HG03066 (cell line): Measurements from ENCODE around the gene PLEKHJ1.
"Not testable (repeated sequence)": the region's sequence is repeated elsewhere in the genome, so short reads cannot be mapped to it uniquely, and the experiment has no call there.

Source experiments
- ATAC-seq: cut with Tn5 transposase; IDR thresholded peaks from one replicate; pipeline ENCODE4 v1.9.1; 2021; ENCODE audit warnings: low read depth; ENCODE audit not compliant: unreplicated experiment

PLEKHJ1 gene, protein sequence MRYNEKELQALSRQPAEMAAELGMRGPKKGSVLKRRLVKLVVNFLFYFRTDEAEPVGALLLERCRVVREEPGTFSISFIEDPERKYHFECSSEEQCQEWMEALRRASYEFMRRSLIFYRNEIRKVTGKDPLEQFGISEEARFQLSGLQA

DNA sequence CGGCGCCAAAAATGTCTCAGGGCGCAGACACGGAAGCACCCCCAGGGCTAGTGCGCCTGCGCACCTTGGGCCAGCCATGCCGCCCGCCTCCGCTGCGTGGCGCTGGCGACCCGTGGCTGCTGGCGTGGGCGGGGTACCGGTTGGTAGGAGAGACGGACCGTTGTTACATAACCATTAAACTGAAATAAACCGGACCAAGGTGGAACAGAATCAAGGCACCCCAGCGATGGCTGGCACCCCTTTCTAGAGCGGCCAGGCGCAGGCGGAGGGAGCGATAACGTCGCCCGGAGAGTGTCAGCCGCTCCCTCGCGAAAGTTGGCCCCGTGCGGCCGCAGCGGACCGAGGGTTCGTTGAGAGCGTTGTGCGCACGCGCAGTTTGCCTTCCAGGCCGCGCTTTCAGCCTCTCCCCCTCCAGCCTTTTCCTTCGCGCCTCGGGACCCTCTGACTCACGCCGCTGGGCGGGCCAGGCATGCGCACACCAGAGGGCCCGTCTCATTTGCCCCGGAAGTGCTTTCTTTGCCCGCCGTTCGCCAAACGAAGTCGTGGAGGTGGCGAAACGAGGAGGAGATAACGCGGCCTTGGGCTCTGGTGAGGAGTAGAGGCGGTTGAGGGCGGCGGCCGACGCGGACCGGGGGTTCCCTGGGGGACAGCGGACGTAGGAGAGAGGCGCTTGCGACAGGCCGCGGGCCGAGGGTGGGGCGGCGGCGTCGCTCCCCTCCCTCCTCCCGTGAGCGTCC lies at the start of gene PLEKHJ1, which contains the start of gene SF3A2:
Gene PLEKHJ1 (minus strand): TSS at position 16 of the 737 bp plus-strand sequence. CDS start 81 bp downstream, outside the sequence.
Gene SF3A2 (plus strand): TSS at position 511 of the 737 bp plus-strand sequence. CDS start 6,595 bp downstream, outside the sequence.
- peak; percentile 63 for ATAC-seq

DNA sequence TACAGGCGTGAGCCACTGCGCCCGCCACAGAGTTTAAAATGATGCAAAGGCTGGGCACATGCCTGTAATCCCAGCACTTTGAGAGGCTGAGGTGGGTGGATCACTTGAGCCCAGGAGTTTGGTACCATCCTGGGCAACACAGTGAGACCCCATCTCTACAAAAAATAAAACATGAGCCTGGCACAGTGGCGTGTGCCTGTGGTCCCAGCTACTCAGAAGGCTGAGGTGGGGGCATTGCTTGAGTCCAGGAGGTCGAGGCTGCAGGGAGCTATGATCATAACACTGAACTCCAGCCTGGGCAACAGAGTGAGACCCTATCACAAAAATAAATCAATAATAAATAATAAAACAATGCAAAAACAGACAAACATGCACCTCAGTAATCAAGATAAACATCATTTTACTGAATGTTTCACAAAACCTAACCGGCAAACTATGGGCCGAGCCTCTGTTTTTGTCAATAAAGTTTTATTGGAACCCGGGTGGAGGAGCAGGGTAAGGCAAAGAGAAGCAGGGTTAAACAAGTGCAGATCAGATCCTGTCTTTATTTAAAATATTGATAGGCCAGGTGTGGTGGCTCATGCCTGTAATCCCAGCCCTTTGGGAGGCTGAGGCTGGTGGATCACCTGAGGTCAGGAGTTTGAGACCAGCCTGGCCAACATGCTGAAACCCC lies 47.8 kb upstream of the PLEKHJ1 start:
- no peak for ATAC-seq

DNA sequence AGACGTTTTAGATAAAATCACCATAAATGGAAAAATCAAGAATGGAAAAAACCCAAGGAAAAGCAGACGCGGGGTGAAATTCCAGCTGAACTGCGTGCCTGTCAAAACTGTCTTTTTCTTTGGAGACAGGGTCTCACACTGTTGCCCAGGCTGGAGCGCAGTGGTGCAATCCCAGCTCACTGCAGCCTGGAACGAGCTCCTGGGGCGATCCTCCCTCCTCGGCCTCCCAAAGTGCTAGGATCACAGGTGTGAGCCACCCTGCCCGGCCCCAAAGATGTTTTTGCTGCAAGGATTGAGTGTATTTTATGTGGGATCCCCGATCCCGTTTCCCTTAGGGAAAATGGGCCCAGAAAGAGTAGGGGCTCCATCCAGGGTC lies 46.7 kb upstream of the PLEKHJ1 start:
- ATAC-seq: no peak

DNA sequence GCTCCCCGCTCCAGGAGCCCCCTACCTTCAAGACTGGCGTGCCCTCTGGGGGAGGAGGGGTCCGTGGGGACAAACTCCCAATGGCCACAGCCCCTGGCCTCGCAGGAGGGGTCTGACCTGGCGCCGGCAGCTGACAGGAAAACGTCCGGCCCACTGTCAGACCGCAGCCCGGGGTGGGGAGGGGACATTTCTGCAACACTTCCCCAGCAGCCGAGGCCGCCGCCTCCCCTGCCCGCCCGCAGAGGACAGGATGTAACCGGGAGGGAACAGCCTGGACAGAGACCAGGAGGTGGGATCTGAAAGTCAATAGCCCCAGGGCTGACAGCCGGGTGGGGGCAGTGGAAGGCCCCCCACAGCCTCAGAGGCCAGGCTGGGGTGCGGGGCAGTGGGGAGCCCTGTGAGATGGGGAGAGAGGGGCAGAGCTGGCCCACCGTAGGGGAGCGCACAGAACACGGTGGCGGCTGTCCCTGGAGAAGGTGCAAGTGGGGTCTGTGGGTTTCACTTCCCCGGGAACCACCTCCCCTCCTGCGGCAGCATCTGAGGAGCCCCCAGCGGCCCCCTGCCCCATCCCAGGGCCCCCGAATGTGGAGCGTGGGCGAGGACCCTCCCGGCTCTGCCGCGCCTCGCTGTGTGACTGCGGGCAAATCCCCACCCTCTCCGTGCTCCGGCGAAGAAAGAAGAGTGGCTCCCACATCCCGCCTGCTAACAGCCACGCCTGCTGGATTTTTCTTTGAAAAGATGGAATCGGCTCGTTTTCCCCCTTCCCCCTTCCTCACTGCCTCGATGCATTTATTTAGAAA lies 46.1 kb upstream of the PLEKHJ1 start, which contains the start of gene PEAK3:
Gene PEAK3 (minus strand): TSS at position 114 of the 800 bp plus-strand sequence. CDS start 1,244 bp downstream, outside the sequence.
- ATAC-seq: no peak

DNA sequence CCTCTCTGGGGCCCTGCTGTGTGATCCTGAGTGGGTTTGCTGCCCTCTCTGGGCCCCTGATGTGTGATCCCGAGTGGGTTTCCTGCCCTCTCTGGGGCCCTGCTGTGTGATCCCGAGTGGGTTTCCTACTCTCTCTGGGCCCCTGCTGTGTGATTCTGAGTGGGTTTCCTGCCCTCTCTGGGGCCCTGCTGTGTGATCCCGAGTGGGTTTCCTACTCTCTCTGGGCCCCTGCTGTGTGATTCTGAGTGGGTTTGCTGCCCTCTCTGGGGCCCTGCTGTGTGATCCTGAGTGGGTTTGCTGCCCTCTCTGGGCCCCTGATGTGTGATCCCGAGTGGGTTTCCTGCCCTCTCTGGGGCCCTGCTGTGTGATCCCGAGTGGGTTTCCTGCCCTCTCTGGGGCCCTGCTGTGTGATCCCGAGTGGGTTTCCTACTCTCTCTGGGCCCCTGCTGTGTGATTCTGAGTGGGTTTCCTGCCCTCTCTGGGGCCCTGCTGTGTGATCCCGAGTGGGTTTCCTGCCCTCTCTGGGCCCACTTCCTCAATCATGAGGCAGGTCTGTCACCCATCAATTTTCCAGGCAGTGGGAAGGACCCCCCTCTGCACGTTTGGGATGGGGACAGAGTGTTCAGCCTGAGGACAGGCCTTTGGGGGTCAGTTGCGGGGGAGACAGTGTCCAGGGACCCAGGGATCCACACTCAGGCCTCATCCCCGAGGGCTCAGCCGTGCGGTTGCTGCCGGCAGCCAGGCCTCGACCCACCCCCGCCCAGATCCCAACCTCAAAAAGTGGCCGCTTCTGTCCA lies 45.3 kb upstream of the PLEKHJ1 start:
- not testable (repeated sequence) for ATAC-seq

DNA sequence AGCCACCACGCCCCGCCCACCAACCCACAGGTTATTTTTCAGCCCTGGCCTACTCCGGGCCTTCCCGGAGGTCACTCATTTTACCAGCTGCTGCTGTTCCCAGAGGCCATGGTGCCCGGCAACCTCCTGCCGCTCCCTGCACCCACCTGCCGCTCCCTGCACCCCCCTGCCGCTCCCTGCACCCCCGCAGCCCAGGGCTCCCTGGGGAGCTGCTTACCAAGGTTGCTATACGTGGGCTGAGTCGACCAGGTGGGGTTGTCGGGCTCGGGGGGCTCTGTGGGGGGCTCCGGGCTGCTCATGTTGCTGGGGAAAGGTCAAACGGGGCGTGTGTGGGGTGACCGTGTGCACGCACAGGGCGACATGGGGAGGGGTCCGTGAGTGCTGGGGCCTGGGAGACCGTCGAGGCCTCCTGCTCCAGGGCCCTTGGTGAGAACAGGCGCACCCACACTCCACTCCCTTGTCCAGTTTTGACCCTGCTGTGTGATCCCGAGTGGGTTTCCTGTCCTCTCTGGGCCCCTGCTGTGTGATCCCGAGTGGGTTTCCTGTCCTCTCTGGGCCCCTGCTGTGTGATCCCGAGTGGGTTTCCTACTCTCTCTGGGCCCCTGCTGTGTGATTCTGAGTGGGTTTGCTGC lies 44.6 kb upstream of the PLEKHJ1 start:
- no peak for ATAC-seq

DNA sequence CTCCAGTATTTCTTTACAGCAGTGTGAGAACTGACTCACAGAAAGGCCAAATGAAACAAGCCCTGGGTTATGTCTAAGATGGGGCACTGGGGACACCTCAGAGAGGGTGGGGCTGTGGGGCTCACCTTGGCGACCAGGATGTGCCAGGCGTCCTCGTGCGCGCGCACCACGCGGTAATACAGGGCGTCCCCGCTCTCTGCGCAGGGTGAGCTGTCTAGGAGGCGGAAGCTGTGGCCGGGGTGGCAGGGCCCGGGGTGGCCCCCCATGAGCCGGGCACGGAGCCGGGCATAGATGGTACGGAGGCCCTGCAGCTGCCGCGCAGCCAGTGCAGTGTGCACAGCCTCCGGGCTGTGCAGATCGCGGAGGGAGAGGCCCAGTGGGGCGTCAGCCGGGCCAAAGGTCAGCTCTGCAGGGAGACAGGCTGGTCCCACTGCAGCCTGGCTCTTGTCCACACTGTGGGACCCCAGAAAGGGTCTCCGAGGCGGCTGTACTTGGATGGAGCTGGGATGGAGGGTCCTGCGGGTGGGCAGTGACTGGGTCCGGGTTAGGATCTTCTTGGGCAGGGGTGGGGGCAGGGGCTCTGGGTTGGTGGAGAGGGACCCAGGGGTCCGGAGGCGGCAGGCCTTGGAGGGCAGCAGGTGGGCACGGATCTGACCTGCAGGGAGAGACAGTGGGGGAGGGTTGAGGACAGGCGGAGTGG lies 42.5 kb upstream of the PLEKHJ1 start:
- ATAC-seq: no peak

DNA sequence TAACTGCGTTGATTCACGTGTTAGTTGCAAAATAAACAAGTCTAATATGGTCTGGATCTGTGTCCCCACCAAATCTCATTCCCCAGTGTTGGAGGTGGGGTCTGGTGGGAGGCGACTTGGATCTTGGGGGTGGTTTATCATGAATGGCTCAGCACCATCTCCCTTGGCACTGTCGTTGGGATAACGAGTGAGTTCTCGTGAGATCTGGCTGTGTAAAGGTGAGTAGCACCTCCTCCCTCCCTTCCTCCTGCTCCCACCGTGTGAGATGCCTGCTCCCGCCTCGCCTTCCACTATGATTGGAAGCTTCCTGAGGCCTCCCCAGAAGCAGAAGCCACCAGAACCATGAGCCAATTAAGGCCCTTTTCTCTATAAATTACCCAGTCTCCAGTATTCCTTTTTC lies 41.0 kb upstream of the PLEKHJ1 start:
- no peak for ATAC-seq

DNA sequence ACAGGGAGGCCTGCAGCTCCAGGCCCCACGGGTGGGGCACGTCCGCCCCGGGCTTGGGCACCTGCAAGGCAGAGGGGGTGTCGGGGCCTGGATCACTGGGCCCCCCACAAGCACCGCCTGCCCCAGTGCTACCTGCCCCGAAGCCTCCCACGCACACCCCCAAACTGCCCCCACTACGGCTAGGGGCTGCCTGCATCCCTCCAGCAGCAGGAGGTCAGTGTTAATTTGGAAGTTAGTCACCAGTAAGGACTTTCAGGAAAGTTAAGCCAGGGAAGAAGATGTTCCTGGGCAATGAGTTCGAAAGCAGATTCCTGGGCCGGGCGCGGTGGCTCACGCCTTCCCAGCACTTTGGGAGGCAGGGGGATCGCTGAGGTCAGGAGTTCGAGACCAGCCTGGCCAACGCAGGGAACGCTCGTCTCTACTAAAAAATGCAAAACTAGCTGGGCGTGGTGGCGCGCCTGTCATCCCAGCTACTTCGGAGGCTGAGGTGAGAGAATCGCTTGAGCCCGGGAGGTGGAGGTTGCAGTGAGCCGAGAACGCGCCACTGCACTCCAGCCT lies 40.4 kb upstream of the PLEKHJ1 start:
- ATAC-seq: no peak

DNA sequence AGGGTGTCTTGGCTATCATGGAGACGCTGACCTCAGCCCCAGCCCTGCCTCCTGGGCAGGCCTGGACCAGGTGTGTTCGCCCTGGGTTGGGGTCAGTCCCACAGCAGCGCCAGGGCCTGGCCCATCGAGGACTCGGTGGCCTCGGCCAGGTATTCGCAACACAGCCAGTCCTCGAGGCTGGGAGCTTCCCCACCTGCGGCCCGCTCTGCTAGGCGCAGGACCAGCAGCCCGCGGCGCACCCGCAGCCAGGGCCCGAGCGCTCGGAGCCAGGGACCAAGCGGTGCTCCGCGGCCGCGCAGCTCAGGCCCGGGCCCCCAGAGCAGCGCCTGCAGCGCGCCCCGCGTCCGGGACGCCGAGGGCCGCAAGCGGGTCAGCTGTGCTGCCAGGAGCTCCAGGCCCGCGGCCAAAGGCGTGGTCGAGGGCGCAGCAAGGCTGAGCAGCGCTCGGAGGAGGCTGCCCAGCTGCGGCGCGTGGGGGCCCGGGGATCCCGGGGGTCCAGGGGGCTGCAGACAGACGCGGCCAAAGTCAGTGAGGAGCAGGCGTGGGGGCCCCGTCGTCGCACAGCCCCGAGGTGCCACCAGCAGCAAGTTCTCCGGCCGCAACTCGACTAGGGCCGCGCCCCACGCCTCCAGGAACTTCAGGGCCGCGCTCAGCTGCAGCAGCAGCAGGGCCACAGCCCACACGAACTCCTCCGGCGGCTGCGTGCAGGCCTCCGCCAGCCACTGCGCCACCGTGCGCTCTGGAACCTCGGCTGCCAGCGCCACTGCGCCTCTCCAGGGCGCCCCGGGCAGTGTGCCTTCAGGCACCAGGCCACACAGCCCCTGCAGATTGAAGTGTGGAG lies 39.7 kb upstream of the PLEKHJ1 start:
- ATAC-seq: no peak

DNA sequence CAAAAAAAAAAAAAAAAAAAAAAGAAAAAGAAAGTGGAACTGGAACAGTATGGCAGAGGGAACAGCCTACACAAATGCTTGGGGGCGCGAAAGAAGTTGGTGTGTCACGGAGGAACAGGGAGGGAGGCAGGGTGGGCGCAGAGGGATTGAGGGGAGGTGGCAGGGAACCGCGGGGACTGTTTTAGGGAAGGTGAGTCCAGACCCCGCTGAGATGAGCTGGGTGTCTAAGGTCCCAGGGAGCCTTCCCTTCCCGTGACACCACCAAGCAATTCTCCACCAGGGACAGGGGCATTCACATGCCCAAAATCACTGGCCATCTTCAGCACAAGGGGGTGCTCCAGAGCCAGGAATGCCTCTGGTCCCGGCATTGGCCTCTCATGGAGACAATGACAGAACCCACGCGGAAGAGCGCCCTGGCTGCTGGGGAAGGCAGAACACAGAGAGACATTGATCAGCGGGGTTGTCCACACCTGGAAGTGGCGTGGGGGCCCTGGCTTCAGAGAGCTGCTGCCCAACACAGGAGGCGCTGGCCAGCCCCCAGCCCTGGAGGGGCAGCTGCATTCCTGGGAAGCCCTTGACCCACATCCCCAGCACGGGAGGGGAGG lies 38.9 kb upstream of the PLEKHJ1 start:
- no peak for ATAC-seq

DNA sequence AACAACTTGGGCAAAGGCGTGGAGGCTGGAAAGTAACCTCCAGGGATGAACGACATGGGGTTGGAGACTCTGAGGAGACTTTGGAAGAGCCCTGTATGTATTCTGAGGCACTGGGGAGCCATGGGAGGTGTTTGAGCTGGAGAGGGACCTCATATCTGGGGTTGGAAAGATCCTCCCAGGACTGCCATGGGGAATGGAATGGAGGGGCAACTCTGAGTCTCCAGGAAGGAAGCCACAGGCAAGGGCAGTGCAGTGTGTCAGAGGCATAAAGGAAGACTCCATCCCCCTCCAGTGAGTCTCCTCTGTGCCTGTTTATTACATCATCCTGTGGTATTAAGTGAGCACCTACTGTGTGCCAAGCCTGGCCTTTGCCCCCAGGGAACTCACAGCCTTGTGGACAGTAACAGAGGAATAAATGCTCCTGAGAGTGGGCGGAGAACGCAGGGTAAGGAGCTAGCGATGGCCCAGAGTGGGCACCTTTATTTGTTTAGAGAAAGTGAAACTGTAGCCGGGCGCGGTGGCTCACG lies 38.1 kb upstream of the PLEKHJ1 start:
- ATAC-seq: no peak

DNA sequence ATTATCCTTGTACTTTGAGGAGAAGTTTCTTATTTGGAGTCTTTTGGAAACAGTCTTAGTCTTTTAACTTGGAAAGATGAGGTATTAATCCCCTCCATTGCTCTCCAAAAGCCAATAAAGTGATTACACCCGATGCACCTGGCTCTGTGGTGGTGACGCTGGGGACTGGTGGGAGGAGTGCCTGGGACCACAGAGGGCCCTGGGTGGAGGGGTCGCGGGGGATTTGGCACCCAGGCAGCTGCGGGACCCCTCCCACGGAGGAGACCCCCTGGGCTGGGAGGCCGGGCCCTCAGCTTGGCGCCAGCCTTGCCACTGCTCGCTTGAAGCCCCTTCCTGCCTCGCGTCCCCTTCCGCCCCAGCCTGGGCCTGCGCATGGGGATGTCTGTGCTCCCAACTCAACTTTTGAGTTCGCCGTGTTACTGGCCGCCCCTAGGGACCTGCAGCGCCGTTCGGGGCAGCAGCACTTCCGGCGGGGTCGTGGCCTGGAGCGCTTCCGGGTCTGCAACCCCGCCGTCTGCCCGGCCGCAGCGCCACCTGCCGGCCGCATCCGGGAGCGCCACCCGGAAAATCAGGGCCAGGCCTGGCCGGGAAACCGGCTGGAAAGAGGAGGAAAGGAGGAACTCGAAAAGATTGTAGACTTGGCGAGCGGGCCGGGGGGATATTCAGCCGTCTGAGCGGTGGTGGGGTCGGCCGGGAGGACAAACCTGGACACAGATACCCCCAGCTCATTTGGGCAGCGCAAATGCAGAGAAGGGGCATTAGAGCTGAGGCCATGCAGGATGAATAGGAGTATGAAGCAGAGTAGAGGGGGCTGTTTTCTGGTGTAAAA lies 37.4 kb upstream of the PLEKHJ1 start:
- ATAC-seq: no peak

DNA sequence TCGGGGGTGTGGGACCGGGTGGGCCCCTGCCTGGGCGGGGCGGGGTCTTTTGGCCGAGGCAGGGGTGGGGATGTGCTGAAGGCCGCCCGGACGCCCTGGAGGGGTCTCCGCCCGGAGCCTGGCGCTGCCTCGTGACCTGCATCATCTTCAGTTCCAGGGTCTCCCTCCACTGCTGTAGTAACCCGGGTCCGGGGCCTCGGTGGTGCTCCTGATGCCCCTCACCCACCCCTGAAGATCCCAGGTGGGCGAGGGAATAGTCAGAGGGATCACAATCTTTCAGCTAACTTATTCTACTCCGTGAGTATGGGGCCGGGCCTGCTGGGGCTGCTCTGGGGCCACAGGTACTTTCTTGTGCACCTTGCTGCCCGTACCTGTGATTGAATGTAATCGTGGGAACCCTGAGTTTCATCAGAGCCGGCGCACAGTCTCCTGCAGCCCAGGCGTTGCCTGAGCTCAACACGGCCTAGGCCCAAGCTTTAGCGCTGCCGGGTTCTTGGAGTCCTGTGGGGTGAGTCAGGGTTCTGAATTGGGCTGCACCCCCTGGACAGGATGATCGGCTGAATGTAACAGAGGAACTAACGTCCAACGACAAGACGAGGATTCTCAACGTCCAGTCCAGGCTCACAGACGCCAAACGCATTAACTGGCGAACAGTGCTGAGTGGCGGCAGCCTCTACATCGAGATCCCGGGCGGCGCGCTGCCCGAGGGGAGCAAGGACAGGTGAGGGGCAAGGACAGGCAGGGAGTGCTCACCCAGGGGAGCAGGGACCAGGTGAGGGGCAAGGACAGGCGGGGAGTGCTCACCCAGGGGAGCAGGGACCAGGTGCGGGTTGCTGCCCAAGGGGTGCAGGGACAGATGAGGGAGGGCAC lies 35.3 kb upstream of the PLEKHJ1 start:
- no peak for ATAC-seq
